NCI-H524 (cell line): Measurements from ENCODE around the gene HERC6.
"Not testable (repeated sequence)": the region's sequence is repeated elsewhere in the genome, so short reads cannot be mapped to it uniquely, and the experiment has no call there.

Source experiments
- DNase-seq, 2 experiments: peaks; one replicate each; lab custom pipeline; 2025; lab: John Stamatoyannopoulos, UW

HERC6 gene

DNA sequence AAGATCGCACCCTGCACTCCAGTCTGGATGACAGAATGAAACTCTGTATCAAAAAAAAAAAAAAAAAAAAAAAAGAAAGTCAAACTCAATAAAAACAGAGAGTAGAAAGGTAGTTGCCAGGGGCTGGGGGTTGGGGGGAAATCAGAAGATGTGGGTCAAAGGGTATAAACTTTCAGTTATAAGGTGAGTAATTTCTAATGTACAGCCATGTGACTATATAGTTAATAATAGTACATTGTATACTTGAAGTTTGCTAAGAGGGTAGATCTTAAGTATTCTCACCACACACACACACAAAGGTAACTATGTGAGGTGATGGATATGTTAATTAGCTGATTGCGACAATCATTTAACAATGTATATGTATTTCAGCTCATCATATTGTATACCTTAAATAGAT, 11.5 kb downstream of the HERC6 start:
- DNase-seq, result no peak

DNA sequence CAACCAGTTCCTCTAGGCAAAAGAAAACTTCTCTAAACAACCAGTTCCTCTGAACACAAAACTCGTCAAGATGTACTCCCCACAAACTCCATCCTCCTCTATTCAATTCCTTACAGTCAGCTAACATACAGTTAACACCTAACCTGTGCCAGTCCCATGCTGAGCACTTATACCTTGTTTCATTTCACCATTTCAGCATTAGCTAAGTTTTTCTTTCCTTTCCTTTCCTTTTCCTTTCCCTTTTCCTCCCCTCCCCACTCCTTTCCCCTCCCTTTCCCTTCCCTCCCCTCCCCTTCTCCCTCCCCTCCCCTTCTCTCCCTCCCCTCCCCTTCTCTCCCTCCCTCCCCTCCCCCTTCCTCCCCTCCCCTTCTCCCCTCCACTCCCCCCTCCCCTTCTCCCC, 13.1 kb downstream of the HERC6 start:
- no peak for DNase-seq

DNA sequence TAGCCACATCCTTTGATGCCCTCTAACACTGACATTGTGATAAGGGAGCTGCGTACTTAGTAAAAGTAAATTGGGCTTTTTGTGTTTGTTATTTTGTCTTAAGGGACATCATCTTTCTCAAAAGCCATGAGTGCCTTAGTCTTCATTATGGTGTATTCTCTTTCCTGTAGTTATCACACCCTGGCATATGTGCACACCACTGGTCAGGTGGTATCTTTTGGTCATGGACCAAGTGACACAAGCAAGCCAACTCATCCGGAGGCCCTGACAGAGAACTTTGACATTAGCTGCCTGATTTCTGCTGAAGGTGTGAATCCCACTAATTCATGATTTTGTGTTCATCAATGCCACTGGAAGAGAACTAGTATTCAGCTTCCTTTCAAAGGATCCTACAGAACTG, 18.0 kb downstream of the HERC6 start:
- DNase-seq, result no peak

DNA sequence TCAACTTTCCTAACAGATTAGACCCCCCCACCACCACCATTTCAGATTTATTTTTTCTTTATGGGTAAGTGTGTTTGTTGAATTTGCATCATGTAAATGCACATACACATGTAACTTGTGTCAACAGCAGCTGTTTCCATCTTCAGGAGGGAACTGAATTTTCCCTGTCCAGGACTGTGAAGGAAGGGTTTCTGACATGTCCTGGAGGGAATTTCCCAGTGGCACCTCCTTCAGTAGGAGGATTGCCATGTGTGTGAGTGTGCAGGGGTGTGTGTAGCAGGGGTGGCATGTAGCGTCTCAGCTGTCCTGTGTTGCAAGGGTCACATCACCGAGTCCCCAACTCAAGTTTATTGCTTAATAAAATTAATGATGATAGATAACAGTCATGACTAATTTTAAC, 19.7 kb downstream of the HERC6 start:
- no peak for DNase-seq

DNA sequence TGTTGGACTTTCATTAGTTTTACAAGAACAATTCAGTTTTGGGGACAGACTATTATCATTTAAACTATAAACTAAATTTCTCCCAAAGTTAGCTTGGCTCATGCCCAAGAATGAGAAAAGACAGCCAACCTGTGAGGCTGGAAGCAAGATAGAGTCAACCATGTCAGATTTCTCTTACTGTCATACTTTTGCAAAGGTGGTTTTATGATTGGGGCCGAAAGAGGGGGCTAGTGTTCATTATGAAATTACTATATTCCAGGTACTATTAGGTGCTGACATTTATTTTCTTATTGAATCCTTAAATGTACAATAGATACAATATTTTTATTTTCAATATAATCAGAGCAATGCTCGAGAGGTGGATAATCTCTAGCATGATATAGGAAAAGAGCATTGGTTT, 30.6 kb downstream of the HERC6 start:
- no peak for DNase-seq

DNA sequence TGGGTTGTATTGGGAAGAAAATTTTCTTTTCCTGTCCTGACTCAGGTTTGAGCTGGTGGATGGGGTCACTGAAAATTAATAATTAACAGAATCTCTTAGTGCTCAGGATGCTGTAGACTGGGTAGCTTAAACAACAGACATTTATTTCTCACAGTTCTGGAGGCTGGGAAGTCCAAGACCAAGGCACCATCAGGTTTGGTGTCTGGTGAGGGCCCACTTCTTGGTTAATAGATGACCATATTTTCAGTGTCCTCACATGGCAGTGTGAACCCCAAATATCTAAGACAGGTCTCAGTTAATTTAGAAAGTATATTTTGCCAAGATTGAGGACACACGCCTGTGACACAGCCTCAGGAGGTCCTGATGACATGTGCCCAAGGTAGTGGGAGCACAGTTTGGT, 31.1 kb downstream of the HERC6 start:
- no peak for DNase-seq

DNA sequence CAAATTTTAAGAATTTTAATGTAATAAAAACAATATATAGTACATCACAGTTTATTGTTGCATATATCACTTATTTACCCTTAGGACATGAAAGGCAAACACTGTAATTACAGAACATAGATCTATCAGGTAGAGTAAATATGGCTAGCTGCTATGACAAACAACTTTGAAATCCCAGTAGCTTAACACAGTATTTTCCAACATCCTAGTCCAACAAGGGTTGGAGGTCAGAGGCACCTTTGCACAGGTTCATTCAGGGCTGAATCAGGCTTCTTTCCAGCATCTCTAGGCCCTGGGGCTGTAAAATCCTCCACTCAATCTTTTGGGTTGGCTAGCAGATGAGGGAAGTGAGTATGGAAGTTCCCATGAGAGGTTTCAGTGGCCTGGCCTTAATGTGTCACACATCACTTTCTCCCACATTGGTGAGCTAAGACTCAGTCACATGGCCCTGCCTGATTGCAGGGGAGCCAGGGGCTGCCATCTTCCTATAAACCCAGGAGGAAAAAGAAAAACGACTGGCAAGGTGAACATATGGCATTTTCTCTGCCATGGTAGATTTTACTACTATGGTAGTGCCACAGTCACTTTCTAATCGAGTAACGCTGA, 32.9 kb downstream of the HERC6 start:
- DNase-seq, result no peak

DNA sequence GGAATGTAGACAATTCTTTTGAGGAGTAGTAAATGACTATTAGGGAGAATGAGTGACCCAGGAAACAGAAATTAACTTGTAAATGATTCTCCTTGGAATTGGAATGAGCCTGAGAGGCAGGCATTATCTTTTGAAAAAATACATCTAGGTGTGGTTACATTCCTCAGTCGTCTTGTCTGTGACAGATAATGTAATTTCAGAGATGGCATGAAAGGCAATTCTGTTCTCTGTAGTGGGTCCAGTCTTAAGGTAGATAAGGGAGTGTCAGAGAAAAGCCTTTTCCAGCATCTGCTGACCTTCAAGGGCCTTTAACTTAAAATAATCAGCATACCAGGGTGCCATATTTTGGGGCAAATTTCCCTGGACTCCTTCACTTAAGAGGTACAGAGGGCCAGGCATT, 35.1 kb downstream of the HERC6 start:
- DNase-seq, result no peak

DNA sequence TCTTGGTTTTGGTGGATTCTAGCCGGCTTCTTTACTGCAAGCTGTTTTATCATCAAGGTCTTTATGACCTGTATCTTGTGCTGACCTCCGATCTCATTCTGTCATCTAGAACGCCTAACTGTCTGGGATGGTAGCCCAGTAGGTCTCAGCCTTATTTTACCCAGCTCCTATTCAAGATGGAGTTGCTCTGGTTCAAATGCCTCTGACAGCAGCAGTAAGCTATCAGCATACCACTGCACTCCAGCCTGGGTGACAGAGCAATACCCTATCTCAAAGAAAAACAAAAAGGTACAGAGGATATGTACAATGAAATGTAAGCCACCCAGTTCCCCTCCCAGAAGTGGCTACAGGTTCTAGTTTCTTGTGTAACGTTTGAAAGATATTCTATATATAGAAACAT, 36.1 kb downstream of the HERC6 start:
- no peak for DNase-seq

DNA sequence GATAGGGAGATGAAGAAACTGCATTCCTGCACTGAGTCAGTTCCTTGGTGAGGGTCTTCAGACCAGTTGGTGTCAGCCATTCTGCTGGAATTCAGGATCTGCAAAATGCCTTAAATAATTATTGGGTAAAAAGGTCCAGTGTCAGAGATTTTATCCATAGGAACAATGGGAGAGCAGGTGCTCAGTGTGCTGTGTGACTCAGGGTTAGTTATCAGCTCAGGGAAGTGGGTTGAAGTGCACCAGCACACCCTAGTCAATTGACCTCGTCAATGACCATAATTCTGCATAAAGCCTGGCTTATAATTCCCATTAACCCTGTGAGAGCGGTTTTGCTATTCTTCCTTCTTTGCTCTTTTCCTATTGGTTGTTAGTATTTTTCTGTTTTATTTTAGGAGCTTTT, 37.3 kb downstream of the HERC6 start:
- DNase-seq, result no peak

DNA sequence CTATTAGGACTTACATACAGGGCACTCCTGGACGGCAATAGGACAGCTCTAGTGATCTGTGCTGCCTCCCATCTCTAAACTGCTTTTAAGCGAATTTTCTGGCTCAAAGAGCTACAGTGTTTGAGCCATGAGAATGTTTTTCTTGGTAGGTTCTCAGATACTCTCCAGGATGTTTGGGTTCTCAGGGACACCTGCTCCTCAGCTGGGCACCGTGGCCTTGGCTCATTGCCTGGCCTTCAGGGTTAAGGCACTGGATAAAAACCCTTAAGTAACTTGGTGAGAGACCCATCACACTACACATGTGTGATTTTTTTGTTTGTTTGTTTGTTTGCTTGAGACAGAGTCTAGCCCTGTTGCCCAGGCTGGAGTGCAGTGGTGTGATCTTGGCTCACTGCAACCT, 39.8 kb downstream of the HERC6 start:
- DNase-seq, result no peak

DNA sequence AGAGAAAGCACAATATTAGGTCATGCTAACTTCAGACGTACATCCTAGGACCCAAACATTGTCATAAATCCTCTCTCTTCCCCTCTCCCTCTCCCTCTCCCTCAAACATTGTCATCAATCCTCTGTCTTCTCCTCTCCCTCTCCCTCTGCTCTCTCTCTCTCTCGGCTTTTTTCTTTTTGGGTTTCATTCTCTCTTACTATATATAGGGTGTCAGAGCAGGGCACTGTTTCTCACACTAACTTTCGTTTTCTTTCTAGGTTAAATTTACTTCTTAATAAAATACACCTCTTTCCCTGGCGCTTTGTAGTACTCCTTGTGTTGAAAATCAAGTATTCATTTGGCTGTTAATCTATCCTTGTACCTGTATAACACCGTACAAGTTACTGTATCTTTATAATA, 41.2 kb downstream of the HERC6 start:
- DNase-seq, result no peak

DNA sequence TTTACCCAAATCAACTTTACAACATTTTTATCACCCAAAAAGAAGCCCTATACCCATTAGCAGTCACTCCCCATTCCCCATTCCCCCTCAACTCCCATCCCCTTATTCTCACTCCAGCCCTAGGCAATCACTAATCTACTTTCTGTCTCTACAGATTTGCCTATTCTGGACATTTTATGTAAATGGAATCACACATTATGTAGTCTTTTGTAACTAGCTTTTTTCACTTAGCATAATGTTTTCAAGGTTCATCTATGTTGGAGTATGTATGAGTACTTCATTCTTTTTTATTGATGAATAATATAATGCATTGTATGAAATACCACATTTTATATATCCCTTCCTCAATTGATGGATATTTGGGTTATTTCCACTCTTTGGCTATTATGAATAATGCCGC, 42.2 kb downstream of the HERC6 start:
- no peak for DNase-seq

DNA sequence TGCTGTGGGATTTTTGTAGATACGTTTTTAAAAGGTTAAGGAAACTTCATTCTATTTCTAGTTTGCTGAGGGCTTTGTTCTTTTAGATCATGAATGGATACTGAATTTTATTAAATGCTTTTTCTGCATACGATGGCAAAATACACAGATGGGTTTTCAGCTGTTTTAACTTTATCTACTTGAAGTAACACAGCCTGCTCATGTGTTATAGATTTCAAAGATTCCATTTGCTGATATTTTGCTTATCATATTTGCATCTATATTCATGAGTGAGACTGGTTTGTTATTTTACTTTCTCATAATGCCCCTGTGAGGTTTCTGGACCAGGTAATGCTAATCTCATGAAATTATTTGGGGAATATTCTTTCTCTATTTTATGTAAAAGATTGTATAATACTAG, 43.8 kb downstream of the HERC6 start:
- no peak for DNase-seq

DNA sequence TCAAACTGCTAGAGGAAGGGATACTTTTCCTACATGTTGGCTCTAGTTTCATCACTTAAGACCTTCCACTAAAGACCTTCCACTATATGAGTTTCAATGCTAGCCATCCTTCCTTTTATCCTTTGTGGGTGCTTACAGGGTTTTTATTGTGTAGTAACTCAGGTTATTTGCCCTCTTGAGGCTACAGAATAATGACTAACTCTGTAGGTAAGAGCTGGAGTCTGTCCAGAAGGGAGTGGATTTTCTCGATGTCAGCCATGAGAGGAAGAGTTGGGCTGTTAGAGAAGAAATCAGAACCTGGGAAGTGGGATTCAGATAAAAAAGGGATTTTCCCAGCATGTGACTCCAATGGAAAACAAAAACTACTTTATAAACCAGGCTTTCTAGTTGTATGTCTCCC, 50.7 kb downstream of the HERC6 start:
- no peak for DNase-seq

DNA sequence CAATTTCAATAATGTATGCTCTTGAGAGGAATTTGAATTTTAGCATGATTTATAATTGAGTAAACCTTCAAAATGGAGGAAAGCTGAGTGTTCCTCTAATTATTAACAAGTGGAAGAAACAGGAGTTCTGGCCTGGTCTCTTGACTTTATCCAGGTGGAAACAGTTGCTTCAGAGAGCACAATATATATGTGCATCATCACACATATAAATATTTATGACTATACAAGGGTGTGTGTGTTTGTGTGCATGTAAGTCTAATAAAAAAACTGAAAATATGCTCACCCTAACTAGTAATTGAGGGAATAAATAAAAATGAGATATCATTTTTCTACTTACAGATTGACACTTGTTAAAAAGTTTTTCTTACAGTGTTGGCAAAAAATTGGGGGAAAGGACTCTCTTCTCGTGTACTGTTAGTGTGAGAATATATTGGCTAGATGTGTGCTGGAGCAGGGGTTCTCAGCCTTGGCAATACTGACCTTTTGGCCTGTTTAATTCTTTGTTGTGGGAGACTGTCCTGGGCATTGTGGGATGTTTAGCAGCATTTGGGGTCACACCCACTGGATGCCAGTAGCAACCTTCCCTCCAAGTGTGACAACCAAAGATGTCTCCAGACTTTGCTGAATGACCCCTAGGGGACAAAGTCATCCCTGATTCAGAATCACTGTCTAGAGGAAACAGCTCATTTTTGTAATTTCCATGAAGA, 57.5 kb downstream of the HERC6 start:
- DNase-seq, result no peak

DNA sequence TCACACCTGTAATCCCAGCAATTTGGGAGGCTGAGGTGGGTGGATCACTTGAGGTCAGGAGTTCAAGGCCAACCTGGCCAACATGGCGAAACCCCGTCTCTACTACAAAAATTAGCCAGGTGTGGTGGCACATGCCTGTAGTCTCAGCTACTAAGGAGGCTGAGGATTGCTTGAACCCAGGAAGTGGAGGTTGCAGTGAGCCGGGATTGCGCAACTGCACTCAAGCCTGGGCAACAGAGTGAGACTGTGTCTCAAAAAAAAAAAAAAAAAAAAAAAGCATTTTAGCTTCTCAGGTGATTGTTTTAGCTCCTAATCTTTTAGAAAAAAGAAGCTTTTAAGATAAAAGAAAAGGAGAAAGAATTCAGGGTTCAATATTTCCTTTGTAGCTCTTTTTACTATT, 59.2 kb downstream of the HERC6 start:
- DNase-seq, result not testable (repeated sequence)

DNA sequence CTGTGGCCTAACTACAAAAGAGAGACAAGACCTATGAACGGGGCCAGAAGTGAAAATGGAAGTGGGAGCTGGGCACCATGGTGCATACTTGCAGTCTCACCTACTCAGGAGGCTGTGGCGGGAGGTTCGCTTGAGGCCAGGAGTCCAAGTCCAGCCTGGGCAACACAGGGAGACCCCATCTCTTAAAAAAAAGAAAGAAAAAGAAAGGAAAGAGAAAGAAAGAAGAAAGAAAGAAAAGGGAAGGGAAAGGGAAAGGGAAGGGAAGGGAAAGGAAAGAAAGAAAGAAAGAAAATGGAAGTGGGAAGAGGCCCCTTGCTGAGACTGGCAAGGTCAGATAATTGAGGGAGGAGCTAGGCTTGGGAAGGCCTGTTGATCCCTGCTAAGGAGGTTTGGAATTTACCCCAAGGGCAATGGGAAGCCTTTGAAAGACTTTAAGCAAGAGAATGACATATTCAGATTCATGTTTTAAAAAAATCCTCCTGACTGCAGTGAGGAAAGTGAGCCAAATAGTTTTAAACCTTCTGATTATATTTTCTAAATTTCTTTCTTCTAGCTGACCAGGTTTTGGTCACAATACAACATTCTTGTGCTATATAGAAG, 60.6 kb downstream of the HERC6 start:
- no peak for DNase-seq

DNA sequence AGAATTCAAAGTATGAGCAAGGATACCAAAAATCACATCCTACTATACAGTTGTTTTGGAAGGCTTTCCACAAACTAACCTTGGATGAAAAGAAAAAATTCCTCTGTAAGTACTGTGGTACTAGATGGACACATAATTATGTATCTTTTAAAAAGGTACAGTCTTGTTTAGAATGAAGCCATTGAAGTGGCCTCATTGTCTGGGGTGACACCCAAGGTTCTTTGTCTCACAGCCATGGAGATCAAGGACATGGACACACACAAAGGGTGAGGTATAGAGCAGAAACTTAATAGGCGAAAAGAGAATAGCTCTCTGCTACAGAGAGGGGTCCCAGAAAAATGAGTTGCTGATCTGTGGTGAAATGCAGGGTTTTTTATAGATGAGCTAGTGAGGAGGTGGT, 61.5 kb downstream of the HERC6 start:
- no peak for DNase-seq

DNA sequence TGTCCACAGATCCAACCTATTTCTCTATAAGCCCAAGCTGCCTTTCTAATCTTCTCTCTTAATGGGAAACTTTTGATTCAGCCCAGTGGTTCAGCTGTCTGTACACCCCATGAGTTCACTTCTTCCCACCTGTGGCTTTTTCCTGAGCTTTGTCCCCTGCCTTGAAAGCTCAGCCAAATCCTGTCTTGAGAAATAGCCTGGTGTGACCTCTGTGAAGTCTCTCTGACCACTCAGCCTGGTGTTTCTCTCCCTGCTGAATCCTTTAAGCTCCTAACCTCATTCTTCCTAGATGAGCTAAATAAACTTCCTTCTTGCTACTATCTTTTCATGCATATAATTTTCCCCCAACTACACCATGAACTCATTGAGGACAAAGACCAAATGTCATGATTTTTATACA, 63.0 kb downstream of the HERC6 start:
- no peak for DNase-seq

DNA sequence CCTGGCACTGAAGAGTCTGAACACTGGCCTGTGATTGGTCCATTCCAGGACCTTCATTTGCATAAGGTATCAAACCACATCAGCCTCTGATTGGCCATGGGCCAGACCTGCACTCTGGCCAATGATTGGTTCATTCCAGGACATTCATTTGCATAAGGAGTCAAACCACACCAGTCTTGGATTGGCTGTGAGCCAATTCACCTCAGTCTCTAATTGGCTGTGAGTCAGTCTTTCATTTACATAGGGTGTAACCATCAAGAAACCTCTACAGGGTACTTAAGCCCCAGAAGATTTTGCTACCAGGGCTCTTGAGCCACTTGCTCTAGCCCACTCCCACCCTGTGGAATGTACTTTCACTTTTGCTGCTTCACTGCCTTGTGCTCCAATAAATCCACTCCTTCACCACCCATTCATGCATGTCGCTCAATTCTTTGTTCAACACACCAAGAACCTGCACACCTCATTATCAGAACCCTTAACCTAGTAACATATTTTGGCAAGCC, 64.1 kb downstream of the HERC6 start:
- no peak for DNase-seq

DNA sequence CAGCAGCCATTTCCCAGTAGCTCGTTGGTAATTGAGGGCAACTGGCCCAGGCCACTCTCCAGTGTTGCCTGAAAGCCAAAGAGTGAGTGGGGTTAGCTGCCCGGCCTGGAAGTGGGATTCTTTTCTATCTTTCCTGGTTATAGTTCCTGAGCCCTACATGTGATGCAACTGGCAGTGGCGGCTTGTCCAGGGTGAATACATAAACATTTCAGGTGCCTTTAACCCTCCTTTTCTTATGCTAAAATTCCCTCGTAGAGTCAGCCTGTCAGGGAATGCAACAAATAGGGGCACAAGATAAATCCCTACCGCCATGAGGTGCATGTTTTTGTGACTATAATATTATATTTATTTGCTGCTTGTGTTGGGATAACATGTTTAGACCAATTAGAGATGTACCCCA, 64.8 kb downstream of the HERC6 start:
- DNase-seq, result no peak

DNA sequence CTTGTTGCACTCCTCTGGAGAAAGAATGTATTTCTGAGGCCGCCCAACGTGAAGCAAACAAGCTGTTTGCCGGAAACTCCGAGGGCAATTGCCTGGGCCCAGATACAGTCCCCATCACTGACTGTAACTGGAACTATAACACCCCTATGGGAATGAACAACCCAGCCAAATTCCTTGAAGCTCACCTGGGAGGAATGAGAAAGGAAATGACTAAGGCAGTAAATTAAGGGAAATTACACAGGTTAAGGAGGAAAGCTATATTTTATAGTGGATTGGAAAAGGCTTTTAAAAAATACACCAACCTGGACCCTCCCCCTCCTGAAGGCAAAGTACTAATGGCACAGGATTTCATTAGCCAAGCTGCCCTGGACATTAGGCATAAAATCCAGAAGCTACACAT, 66.6 kb downstream of the HERC6 start:
- no peak for DNase-seq

DNA sequence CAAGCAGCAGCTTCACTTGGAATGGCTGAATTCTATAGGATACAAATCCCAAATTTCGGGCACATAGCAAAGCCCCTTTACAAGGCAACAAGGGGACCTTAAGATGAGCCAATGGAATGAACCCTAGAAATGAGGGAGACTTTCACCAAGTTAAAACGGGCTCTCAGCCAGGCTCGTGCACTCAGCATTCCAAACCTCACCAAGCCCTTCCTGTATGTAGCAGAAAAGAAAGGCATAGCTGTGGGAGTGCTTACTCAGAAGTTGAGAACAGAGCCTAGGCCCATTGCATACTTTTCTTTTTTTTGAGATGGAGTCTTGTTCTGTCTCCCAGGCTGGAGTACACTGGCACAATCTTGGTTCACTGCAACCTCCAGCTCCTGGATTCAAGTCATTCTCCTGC, 67.5 kb downstream of the HERC6 start:
- DNase-seq, result no peak
